Measurements from ENCODE around the gene ZIC4. TPM values are rescaled to one million over a fixed set of nuclear protein-coding genes. Genes with fewer than 3 reads are reported as not detected.

Gene ZIC4
- total RNA-seq, 2 donors from 2014 or later: not detected

DNA sequence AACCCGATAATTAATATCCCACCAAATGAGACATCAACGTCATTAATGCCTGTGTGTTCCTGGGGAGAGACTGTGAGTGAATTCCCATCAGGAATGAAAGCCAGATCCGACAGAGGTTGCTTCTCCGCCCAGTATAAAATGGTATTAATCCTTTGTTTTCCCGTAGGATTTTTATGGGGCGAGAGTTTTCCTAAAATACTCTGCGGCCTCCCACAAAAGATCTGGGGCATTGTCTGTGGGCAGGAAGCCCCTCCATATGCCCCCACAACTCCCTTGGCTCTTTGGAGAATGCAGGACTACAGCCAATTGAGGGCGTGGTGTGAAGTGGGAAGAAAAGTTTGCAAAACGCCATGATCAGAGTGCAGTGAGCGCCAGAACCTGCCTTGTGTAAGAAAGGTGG is 26.7 kb downstream of the ZIC4 start:
- TF ChIP-seq POLR2AphosphoS5 (IDR thresholded peaks at IDR 0.05) (no peak), POLR2A (IDR thresholded peaks at IDR 0.05) (no peak)
- TF ChIP-seq, protein P1, sequence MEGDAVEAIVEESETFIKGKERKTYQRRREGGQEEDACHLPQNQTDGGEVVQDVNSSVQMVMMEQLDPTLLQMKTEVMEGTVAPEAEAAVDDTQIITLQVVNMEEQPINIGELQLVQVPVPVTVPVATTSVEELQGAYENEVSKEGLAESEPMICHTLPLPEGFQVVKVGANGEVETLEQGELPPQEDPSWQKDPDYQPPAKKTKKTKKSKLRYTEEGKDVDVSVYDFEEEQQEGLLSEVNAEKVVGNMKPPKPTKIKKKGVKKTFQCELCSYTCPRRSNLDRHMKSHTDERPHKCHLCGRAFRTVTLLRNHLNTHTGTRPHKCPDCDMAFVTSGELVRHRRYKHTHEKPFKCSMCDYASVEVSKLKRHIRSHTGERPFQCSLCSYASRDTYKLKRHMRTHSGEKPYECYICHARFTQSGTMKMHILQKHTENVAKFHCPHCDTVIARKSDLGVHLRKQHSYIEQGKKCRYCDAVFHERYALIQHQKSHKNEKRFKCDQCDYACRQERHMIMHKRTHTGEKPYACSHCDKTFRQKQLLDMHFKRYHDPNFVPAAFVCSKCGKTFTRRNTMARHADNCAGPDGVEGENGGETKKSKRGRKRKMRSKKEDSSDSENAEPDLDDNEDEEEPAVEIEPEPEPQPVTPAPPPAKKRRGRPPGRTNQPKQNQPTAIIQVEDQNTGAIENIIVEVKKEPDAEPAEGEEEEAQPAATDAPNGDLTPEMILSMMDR (IDR thresholded peaks at IDR 0.05): no peak
- Histone ChIP-seq H3K4me3 (no peak overlapping the region), H3K4me1 (replicated peaks) (no peaks in the 10 kb centered on the region), H3K27me3 (replicated peaks; ENCODE audit: insufficient read depth) (peaks cover 39% of the 10 kb centered on the region), H3K9me3 (no peaks in the 10 kb centered on the region), H3K27ac (no peak overlapping the region), H3K36me3 (no peaks in the 10 kb centered on the region)
- intact Hi-C loops (cut with DNase I): no loop called here
- whole genome bisulfite sequencing: 3% methylated on average over 10 of the region's 10 CpGs
- DNase-seq (ENCODE audit: low spot score): no peak

DNA sequence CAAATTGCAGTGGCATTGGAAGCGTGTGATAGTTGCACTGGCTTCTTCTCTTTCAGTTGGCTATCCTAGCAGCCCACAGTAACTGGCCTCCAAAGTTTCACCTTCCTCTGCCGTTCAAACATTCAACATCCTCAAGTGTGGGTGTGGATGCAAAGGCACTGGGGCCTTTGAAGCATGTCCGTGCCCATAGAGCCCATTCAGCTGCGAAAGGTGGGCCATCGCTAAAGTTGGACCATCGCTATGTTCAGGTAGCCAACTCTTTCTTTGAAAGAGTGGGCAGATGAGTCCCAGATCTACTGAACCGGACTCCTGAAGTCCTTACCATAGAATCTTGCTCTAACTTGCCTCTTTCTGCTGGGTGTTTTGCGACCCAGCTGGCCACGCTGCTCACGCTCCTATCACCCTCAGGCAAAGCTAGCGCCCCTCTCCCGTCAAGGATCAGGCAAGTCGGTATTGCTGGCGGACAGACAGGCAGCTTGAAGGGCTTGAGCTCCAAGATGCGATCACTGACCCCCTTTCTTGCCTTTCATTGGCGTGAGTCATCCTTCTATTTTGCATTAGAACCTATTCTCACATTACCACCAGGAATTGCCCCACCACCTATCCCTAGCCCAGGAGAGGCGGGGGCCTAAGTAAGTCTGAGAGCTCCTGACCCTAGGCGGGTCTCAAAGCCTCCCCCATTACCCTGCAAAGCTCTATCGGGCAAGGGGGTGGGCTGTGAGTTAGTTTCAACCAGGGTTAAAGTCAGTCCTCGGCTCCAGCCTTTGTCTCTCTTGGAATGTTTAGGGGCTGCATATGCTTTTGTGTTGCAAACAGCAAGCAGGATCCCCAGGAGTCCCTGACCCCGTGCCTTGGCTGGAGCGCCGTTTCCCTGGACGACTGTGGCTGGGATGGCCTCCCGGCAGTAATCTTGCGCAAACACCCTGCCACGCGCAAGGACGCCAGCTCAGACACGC is 28.7 kb downstream of the ZIC4 start:
- no peaks in the 10 kb centered on the region for H3K9me3 ChIP-seq
- intact Hi-C loops (cut with DNase I): no loop called here
- no peak overlapping the region for H3K27ac ChIP-seq
- H3K27me3 ChIP-seq (replicated peaks; ENCODE audit: insufficient read depth): peaks cover 25% of the 10 kb centered on the region
- TF ChIP-seq POLR2AphosphoS5 (IDR thresholded peaks at IDR 0.05): no peak
- no peak for TF ChIP-seq POLR2A (IDR thresholded peaks at IDR 0.05)
- TF ChIP-seq, protein P1 (IDR thresholded peaks at IDR 0.05): no peak
- no peaks in the 10 kb centered on the region for H3K4me1 ChIP-seq (replicated peaks)
- no peaks in the 10 kb centered on the region for H3K36me3 ChIP-seq
- H3K4me3 ChIP-seq: no peak overlapping the region
- WGBS: 5% methylated on average over 30 of the region's 30 CpGs
- no peak for DNase-seq (ENCODE audit: low spot score)

DNA sequence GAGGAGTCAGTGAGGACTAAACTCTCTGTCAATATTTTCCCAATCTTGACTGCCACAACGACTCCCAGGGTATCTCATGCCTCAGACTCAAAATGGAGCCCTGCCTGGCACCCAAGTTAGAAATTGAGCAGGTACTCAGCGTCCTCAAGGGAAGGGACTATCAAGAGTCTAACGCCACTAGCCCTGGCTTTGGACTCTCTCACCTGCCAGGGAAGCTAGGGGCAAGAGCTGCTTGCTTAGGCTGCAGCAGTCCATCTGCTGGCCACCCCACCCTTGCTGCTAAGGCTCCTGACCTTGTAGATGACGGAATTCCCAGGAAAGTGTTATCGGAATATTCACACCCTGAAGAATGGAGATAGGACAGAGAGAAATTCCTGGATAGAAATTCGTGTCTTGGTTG is 33.0 kb downstream of the ZIC4 start:
- no peak for DNase-seq (ENCODE audit: low spot score)
- intact Hi-C loops (cut with DNase I): no loop called here
- Histone ChIP-seq H3K4me3 (no peak overlapping the region), H3K4me1 (replicated peaks) (no peaks in the 10 kb centered on the region), H3K27me3 (replicated peaks; ENCODE audit: insufficient read depth) (peaks cover 25% of the 10 kb centered on the region), H3K36me3 (no peaks in the 10 kb centered on the region), H3K9me3 (no peaks in the 10 kb centered on the region), H3K27ac (no peak overlapping the region)
- TF ChIP-seq, protein P1 (IDR thresholded peaks at IDR 0.05): no peak
- TF ChIP-seq POLR2AphosphoS5 (IDR thresholded peaks at IDR 0.05) (no peak), POLR2A (IDR thresholded peaks at IDR 0.05) (no peak)
- WGBS: 2% methylated on average over 6 of the region's 6 CpGs

DNA sequence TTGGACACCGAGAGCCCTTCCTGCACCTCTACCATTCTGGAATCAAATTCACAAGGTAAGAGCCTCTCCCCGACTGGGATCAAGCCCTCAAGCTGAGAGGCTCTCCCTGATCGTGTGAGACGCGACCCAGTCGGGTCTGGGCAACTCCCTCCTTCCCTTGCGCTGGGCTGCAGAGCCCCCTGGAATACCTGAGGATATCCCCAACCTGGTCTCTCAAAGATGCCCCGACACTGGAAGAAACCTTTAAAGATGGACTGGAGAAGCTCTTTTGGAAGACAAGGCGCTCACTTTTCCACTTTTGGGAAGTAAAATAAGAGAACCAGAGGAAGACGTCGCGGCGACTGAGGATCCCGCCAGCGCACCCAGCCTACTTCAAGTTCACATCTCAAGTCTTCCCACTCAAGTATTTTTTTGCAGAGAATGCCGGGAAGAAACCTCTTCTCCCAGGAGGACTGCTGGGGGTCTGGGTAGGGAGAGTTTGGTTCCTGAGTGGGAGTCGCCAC is 33.8 kb downstream of the ZIC4 start:
- intact Hi-C loops (cut with DNase I): no loop called here
- DNase-seq (ENCODE audit: low spot score): no peak
- H3K9me3 ChIP-seq: no peaks in the 10 kb centered on the region
- no peak overlapping the region for H3K4me3 ChIP-seq
- no peak overlapping the region for H3K27ac ChIP-seq
- TF ChIP-seq POLR2AphosphoS5 (IDR thresholded peaks at IDR 0.05) (no peak), POLR2A (IDR thresholded peaks at IDR 0.05) (no peak)
- TF ChIP-seq, protein P1 (IDR thresholded peaks at IDR 0.05): no peak
- H3K36me3 ChIP-seq: no peaks in the 10 kb centered on the region
- peaks cover 23% of the 10 kb centered on the region for H3K27me3 ChIP-seq (replicated peaks; ENCODE audit: insufficient read depth)
- 2% methylated on average over 17 of the region's 17 CpGs for WGBS
- no peaks in the 10 kb centered on the region for H3K4me1 ChIP-seq (replicated peaks)

Measured in prostate gland (tissue), 2 donors.